Measurements from ENCODE around the gene DZANK1. TPM values are rescaled to one million over a fixed set of nuclear protein-coding genes. Genes with fewer than 3 reads are reported as not detected.
"Not testable (repeated sequence)": the region's sequence is repeated elsewhere in the genome, so short reads cannot be mapped to it uniquely, and the experiment has no call there.

The DZANK1 gene
- total and polyA plus RNA-seq, 7 experiments from 2014 or later = 0.34 to 3.5 (median 2.2) TPM

DNA sequence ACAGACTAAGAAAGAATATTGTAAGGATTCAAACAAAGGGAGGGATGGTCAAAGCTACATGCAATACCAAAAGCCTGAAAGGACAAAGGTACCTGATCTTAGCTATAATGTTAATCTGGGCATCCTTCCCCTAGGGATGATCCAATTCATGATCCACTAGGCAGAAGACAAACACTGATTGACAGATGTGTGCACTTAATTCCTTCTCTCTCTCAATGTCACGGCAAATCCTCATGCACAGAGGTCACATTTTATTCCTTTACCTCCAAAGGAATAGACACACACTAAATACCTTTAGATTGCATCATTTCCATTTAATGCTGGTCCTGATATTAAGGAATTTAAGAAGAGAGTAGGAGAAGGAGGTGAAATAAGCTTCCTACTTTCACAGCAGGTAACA is 105.2 kb downstream of the DZANK1 start:
- CTCF ChIA-PET = no interaction called here

DNA sequence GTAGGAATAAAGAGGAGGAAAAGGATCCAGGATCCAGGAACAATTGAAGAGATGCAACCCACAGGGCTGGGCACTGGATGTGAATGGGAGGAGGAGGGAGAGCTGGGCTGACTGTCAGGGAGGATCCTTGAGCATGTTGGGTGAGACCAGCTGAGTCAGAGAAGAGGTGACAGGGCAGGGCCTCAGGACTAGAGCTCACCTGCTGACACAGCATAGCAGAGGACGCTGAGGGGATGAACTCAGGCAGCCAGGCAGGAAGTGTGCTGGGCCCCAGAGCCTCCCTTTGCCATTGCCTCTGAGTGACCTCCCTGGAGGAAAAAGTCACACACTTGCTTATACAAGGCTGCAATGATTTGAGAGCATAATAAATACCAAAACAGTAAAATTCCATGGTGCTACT is 106.2 kb downstream of the DZANK1 start:
- Mint-ChIP-seq H3K27ac (no peak overlapping the region), H3K4me1 (peaks cover 0 to 2% (median 0%) of the 10 kb centered on the region in 7 donors), H3K9me3 (peaks cover 0 to 2% (median 0%) of the 10 kb centered on the region in 11 donors), H3K27me3 (peaks cover 0 to 17% (median 0%) of the 10 kb centered on the region in 5 donors), H3K36me3 (no peaks in the 10 kb centered on the region), H3K4me3 (no peak overlapping the region)
- Histone ChIP-seq H3K9me3 (ENCODE audit: control insufficient read depth in 2 of 3, low read length in 3 of 3) (no peaks in the 10 kb centered on the region), H3K27ac (ENCODE audit: low read depth, low read length) (no peak overlapping the region), H3K4me3 (ENCODE audit: low read length) (no peak overlapping the region), H3K27me3 (ENCODE audit: control insufficient read depth in 2 of 2, insufficient read depth in 2 of 2, low read length in 2 of 2) (no peaks in the 10 kb centered on the region), H3K36me3 (ENCODE audit: control insufficient read depth in 2 of 3, insufficient read depth in 3 of 3, low read length in 3 of 3) (no peaks in the 10 kb centered on the region), H3K4me1 (ENCODE audit: control insufficient read depth in 2 of 2, insufficient read depth in 2 of 2, low read length in 2 of 2) (no peaks in the 10 kb centered on the region)
- DNase-seq (no peak), ATAC-seq (no peak)
- intact Hi-C loops (cut with micrococcal nuclease) = no loop called here
- ChIA-PET POLR2A (no interaction called here), CTCF (no interaction called here)

More for the DNA sequence above, 105.2 kb downstream of the DZANK1 start:
- POLR2A ChIA-PET = no interaction called here
- H3K27ac ChIP-seq (ENCODE audit: low read depth, low read length) = no peak overlapping the region
- ATAC-seq = no peak
- H3K36me3 ChIP-seq (ENCODE audit: control insufficient read depth in 2 of 3, insufficient read depth in 3 of 3, low read length in 3 of 3) = no peaks in the 10 kb centered on the region
- Mint-ChIP-seq H3K27ac (no peak overlapping the region), H3K27me3 (peaks cover 0 to 17% (median 0%) of the 10 kb centered on the region in 5 donors), H3K4me1 (peaks cover 0 to 2% (median 0%) of the 10 kb centered on the region in 7 donors), H3K36me3 (no peaks in the 10 kb centered on the region), H3K4me3 (no peak overlapping the region), H3K9me3 (no peaks in the 10 kb centered on the region)
- intact Hi-C loops (cut with micrococcal nuclease) = no loop called here
- no peaks in the 10 kb centered on the region for H3K4me1 ChIP-seq (ENCODE audit: control insufficient read depth in 2 of 2, insufficient read depth in 2 of 2, low read length in 2 of 2)
- DNase-seq = no peak
- no peak overlapping the region for H3K4me3 ChIP-seq (ENCODE audit: low read length)
- H3K27me3 ChIP-seq (ENCODE audit: control insufficient read depth in 2 of 2, insufficient read depth in 2 of 2, low read length in 2 of 2) = no peaks in the 10 kb centered on the region
- H3K9me3 ChIP-seq (ENCODE audit: control insufficient read depth in 2 of 3, low read length in 3 of 3) = no peaks in the 10 kb centered on the region

DNA sequence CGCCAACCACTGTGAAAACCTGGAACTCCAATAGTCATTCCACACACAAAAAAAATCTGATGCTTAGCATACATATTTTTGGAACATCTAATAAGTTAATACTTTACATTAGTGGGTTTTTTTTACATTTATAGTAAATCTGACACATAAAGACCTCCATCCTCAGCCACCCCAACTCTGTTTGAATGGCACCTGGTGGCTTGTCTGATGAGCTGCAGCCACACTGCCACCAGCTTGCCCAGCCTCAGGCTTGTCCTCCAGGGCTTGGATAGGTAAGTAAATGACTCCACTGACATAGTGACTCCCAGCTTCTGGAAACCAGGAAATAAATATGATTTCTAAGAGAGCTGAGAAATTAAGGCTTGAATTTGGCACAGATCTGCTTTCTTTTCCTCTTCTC is 107.0 kb downstream of the DZANK1 start:
- H3K27me3 Mint-ChIP-seq = peaks cover 2 to 17% (median 3%) of the 10 kb centered on the region in 5 donors
- H3K36me3 Mint-ChIP-seq = no peaks in the 10 kb centered on the region
- H3K27ac ChIP-seq (ENCODE audit: low read depth, low read length) = no peak overlapping the region
- ATAC-seq = no peak
- no peaks in the 10 kb centered on the region for H3K36me3 ChIP-seq (ENCODE audit: control insufficient read depth in 2 of 3, insufficient read depth in 3 of 3, low read length in 3 of 3)
- DNase-seq = no peak
- no peak overlapping the region for H3K4me3 Mint-ChIP-seq
- H3K27me3 ChIP-seq (ENCODE audit: control insufficient read depth in 2 of 2, insufficient read depth in 2 of 2, low read length in 2 of 2) = no peaks in the 10 kb centered on the region
- no peak overlapping the region for H3K27ac Mint-ChIP-seq
- no peaks in the 10 kb centered on the region for H3K4me1 ChIP-seq (ENCODE audit: control insufficient read depth in 2 of 2, insufficient read depth in 2 of 2, low read length in 2 of 2)
- no peaks in the 10 kb centered on the region for H3K9me3 ChIP-seq (ENCODE audit: control insufficient read depth in 2 of 3, low read length in 3 of 3)
- POLR2A ChIA-PET = no interaction called here
- H3K4me3 ChIP-seq (ENCODE audit: low read length) = no peak overlapping the region
- CTCF ChIA-PET = no interaction called here
- H3K9me3 Mint-ChIP-seq = peaks cover 0 to 10% (median 0%) of the 10 kb centered on the region in 11 donors
- intact Hi-C loops (cut with micrococcal nuclease) = no loop called here
- peaks cover 0 to 2% (median 0%) of the 10 kb centered on the region in 7 donors for H3K4me1 Mint-ChIP-seq

DNA sequence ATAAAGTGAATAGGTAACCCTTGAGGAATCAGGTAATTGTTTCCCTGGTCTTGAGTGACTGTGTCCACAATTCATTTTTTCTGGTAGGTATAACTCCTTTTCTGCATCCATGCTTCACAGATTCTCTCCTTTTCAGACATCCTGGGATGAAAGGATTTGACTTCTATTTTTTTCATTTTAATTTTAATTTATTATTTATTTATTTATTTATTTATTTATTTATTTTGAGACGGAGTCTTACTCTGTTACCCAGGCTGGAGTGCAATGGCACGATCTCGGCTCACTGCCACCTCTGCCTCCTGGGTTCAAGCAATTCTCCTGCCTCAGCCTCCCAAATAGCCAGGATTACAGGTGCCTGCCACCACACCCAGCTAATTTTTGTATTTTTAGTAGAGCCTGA is 117.1 kb downstream of the DZANK1 start:
- H3K4me1 ChIP-seq (ENCODE audit: control insufficient read depth in 2 of 2, insufficient read depth in 2 of 2, low read length in 2 of 2); H3K9me3 Mint-ChIP-seq; H3K27ac ChIP-seq (ENCODE audit: low read depth, low read length); H3K4me3 ChIP-seq (ENCODE audit: low read length); DNase-seq; intact Hi-C loops (cut with micrococcal nuclease); H3K4me1 Mint-ChIP-seq; H3K27ac Mint-ChIP-seq; H3K4me3 Mint-ChIP-seq; H3K9me3 ChIP-seq (ENCODE audit: control insufficient read depth in 2 of 3, low read length in 3 of 3); H3K27me3 ChIP-seq (ENCODE audit: control insufficient read depth in 2 of 2, insufficient read depth in 2 of 2, low read length in 2 of 2); POLR2A ChIA-PET; H3K36me3 ChIP-seq (ENCODE audit: control insufficient read depth in 2 of 3, insufficient read depth in 3 of 3, low read length in 3 of 3); H3K36me3 Mint-ChIP-seq; ATAC-seq: not testable (repeated sequence)
- H3K27me3 Mint-ChIP-seq = peaks cover 7 to 41% (median 29%) of the 10 kb centered on the region in 5 donors
- CTCF ChIA-PET = interaction anchor here (0.7 to 0.8 kb wide), 2 partner anchors 452 to 753 kb away, joined by 3 read pairs; no protein-coding TSS in a partner anchor

Small RNAs within 50 kb of the gene (microRNA-seq; reads per million reads assigned to microRNA genes)
- gene MIR3192 (ENCODE audit: borderline microRNAs expressed) = not detected

Other genes starting within 250 kb of the DZANK1 start
- gene ZNF133, start 178.5 kb downstream of the DZANK1 start, total RNA-seq = 10 to 100 TPM in 2 of 5 experiments, 1 to 10 TPM in 3; 6.5 to 11.5 (median 9.4) TPM
- gene ZNF133, start 178.5 kb downstream of the DZANK1 start, polyA plus RNA-seq = 10 to 100 TPM in 1 of 2 donors, 1 to 10 TPM in 1; 9.2 to 12.6 TPM
- 10 to 100 TPM in 3 of 5 experiments, 1 to 10 TPM in 2; 5.0 to 13.5 (median 11.5) TPM for gene POLR3F, start 360 bp upstream of the DZANK1 start, total RNA-seq
- 1 to 10 TPM; 8.9 to 9.3 TPM for gene POLR3F, start 360 bp upstream of the DZANK1 start, polyA plus RNA-seq
- 10 to 100 TPM in 1 of 5 experiments, 1 to 10 TPM in 4; 4.9 to 16.4 (median 6.1) TPM for gene RBBP9, start 30.2 kb upstream of the DZANK1 start, total RNA-seq
- 1 to 10 TPM; 6.9 to 8.1 TPM for gene RBBP9, start 30.2 kb upstream of the DZANK1 start, polyA plus RNA-seq
- gene SEC23B, start 40.9 kb upstream of the DZANK1 start, total RNA-seq = 100 to 1,000 TPM in 1 of 5 experiments, 10 to 100 TPM in 4; 39.0 to 102 (median 40.9) TPM
- gene SEC23B, start 40.9 kb upstream of the DZANK1 start, polyA plus RNA-seq = 10 to 100 TPM; 38.7 to 53.4 TPM
- gene SMIM26, start 100.4 kb upstream of the DZANK1 start, total RNA-seq = 10 to 100 TPM; 51.2 to 78.4 (median 69.5) TPM
- gene SMIM26, start 100.4 kb upstream of the DZANK1 start, polyA plus RNA-seq = 100 to 1,000 TPM; 189 to 262 TPM
- 10 to 100 TPM; 12.7 to 24.4 (median 16.6) TPM for gene DTD1, start 121.0 kb upstream of the DZANK1 start, total RNA-seq
- 10 to 100 TPM; 33.4 to 42.5 TPM for gene DTD1, start 121.0 kb upstream of the DZANK1 start, polyA plus RNA-seq

All from naive thymus-derived CD4-positive, alpha-beta T cell (primary cell).